ENCODE data around the gene REG3G.

DNA sequence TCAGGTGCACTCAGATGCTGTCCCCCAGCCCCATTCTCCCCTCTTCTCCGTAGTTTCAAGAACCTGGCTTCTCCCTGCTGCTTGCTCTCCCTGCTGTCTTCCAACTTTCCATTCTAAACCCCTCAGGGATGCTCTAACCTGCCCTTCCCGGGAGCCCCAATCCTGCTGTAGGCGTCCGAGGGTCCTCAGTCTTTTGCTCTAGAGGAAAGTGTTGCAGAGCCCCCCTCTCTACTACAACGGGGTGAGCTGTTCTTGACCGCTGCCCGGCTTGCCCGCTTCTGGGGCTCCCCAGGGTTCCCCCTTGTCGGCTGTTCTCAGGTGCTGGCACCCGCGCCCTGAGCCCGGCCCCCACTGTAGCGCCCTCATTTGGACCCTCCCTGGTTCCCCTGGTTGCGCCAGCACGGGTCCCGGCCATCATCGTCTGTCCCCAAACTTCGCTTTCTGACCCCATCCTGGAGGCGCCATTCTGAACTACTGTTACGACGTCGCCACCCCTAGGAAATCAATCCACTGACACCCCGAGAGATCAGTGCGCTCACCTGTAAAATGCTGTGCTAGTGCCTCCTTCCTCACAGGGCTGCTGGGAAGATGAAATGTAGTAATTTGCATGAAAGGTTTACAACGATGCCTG, 31.9 kb upstream of the REG3G start:
- no peak for TF ChIP-seq CTCF (IDR thresholded peaks at IDR 0.05)
- TF ChIP-seq POLR2A (IDR thresholded peaks at IDR 0.05): no peak
